ENCODE measurements around the gene ACAN.
A peak's percentile ranks its signal among the peaks of the same experiment; 100 is the strongest.

The ACAN gene

GRCh38 chr15:88872706-88873105, 69.5 kb downstream of the ACAN start:
- no peaks in the 10 kb centered on the region for H3K36me3 ChIP-seq
- TF ChIP-seq CTCF (IDR thresholded peaks at IDR 0.05; ENCODE audit: low read depth, low read length): no peak
- no peak overlapping the region for H3K27ac ChIP-seq
- DNase-seq: no peak
- no peak overlapping the region for H3K4me3 ChIP-seq (ENCODE audit: low read depth, low read length)
- no peaks in the 10 kb centered on the region for H3K9me3 ChIP-seq (ENCODE audit: severe bottlenecking)
- no peaks in the 10 kb centered on the region for H3K27me3 ChIP-seq (ENCODE audit: insufficient read depth, low read depth, severe bottlenecking)

GRCh38 chr15:88873786-88874185, 70.5 kb downstream of the ACAN start:
- no peak for DNase-seq
- Histone ChIP-seq H3K9me3 (ENCODE audit: severe bottlenecking) (no peaks in the 10 kb centered on the region), H3K36me3 (no peaks in the 10 kb centered on the region), H3K4me3 (ENCODE audit: low read depth, low read length) (no peak overlapping the region), H3K27me3 (ENCODE audit: insufficient read depth, low read depth, severe bottlenecking) (no peaks in the 10 kb centered on the region), H3K27ac (no peak overlapping the region)
- TF ChIP-seq CTCF (IDR thresholded peaks at IDR 0.05; ENCODE audit: low read depth, low read length): no peak

GRCh38 chr15:88874275-88874674, 71.0 kb downstream of the ACAN start:
- H3K27me3 ChIP-seq (ENCODE audit: insufficient read depth, low read depth, severe bottlenecking): no peaks in the 10 kb centered on the region
- no peak overlapping the region for H3K4me3 ChIP-seq (ENCODE audit: low read depth, low read length)
- no peak for TF ChIP-seq CTCF (IDR thresholded peaks at IDR 0.05; ENCODE audit: low read depth, low read length)
- no peaks in the 10 kb centered on the region for H3K36me3 ChIP-seq
- no peaks in the 10 kb centered on the region for H3K9me3 ChIP-seq (ENCODE audit: severe bottlenecking)
- H3K27ac ChIP-seq: no peak overlapping the region
- DNase-seq: no peak

- Histone ChIP-seq H3K9me3 (ENCODE audit: severe bottlenecking) (no peaks in the 10 kb centered on the region), H3K27me3 (ENCODE audit: insufficient read depth, low read depth, severe bottlenecking) (no peaks in the 10 kb centered on the region), H3K36me3 (no peaks in the 10 kb centered on the region), H3K27ac (no peak overlapping the region), H3K4me3 (ENCODE audit: low read depth, low read length) (no peak overlapping the region)
- no peak for TF ChIP-seq CTCF (IDR thresholded peaks at IDR 0.05; ENCODE audit: low read depth, low read length)
- peak; percentile 14 for DNase-seq
Measured at GRCh38 chr15:88874684-88875083, 71.4 kb downstream of the ACAN start.

GRCh38 chr15:88876573-88876972, 73.3 kb downstream of the ACAN start:
- TF ChIP-seq CTCF (IDR thresholded peaks at IDR 0.05; ENCODE audit: low read depth, low read length): no peak
- no peaks in the 10 kb centered on the region for H3K27me3 ChIP-seq (ENCODE audit: insufficient read depth, low read depth, severe bottlenecking)
- no peak for DNase-seq

GRCh38 chr15:88877415-88877814, 74.2 kb downstream of the ACAN start:
- Histone ChIP-seq H3K4me3 (ENCODE audit: low read depth, low read length) (no peak overlapping the region), H3K36me3 (no peaks in the 10 kb centered on the region), H3K27ac (no peak overlapping the region), H3K9me3 (ENCODE audit: severe bottlenecking) (no peaks in the 10 kb centered on the region), H3K27me3 (ENCODE audit: insufficient read depth, low read depth, severe bottlenecking) (no peaks in the 10 kb centered on the region)
- no peak for DNase-seq
- no peak for TF ChIP-seq CTCF (IDR thresholded peaks at IDR 0.05; ENCODE audit: low read depth, low read length)

More at GRCh38 chr15:88876573-88876972, 73.3 kb downstream of the ACAN start:
- H3K4me3 ChIP-seq (ENCODE audit: low read depth, low read length): no peak overlapping the region
- no peaks in the 10 kb centered on the region for H3K9me3 ChIP-seq (ENCODE audit: severe bottlenecking)
- H3K36me3 ChIP-seq: no peaks in the 10 kb centered on the region
- no peak overlapping the region for H3K27ac ChIP-seq
